Endothelial cell of umbilical vein (primary cell): ENCODE measurements around the gene ZNF831. TPM values are rescaled to one million over a fixed set of nuclear protein-coding genes. Genes with fewer than 3 reads are reported as not detected.

Source experiments
- BruUV-seq: library from RNA; stranded (reverse); fragments of 400-500 nt; replicated peaks from 2 replicates; lab custom pipeline; 2021; lab: Mats Ljungman, UMichigan
- CTCF ChIA-PET: fragments of 300-600, 350-600 bp; sonication (Branson Sonifier 250); formaldehyde crosslinking; loops from one replicate; lab custom pipeline; 2021; ENCODE audit warnings: antibody characterized with exemption, inconsistent platforms; lab: Charles Lee
- POLR2A ChIA-PET: fragments of 300-600, 350-600 bp; sonication (Branson Sonifier 250); formaldehyde crosslinking; loops from one replicate; lab custom pipeline; 2021; ENCODE audit warnings: antibody characterized with exemption, inconsistent platforms; lab: Charles Lee
- DNase-seq: peaks from one replicate; pipeline ENCODE4 v3.0.0-alpha.2; 2011; ENCODE audit warnings: low read depth, low spot score
- FAIRE-seq: peaks from 2 replicates; lab custom pipeline; 2011; peaks lifted over from hg19 to GRCh38; lab: Jason Lieb, UNC
- H2AFZ ChIP-seq: 2 replicates; pipeline ENCODE4 v1.6.0; 2012; ENCODE audit warnings: low read depth, low read length, control low read depth, inconsistent platforms
- H3K27ac ChIP-seq: 2 replicates; pipeline ENCODE4 v1.5.1; 2011; ENCODE audit warnings: low read depth, mild to moderate bottlenecking, control low read depth, low read length, moderate library complexity; ENCODE audit not compliant: insufficient read depth
- H3K27me3 ChIP-seq, 2 experiments: 2 replicates each; pipeline versions ENCODE4 v1.6.0 to v1.6.1; 2011; ENCODE audit warnings: low read length in 2 of 2, mixed read lengths in 1 of 2; ENCODE audit not compliant: control insufficient read depth in 2 of 2, insufficient read depth in 2 of 2
- H3K36me3 ChIP-seq, 2 experiments: 2 replicates in 1 of 2; 3 replicates in 1 of 2; pipeline ENCODE4 v1.5.1; 2011; ENCODE audit warnings: low read length in 2 of 2, mild to moderate bottlenecking in 1 of 2, moderate library complexity in 1 of 2; ENCODE audit not compliant: control insufficient read depth in 2 of 2, insufficient read depth in 2 of 2; ENCODE audit errors: extremely low read depth in 1 of 2
- H3K4me1 ChIP-seq: 3 replicates; pipeline ENCODE4 v1.5.1; 2011; ENCODE audit warnings: mild to moderate bottlenecking, low read length; ENCODE audit not compliant: control insufficient read depth, insufficient read depth; ENCODE audit errors: extremely low read depth
- H3K4me2 ChIP-seq: 2 replicates; pipeline ENCODE4 v1.6.1; 2011; ENCODE audit warnings: low read length, control low read depth, mixed read lengths; ENCODE audit not compliant: insufficient read depth
- H3K4me3 ChIP-seq, 3 experiments: fragments of 200-600 bp in 1 of 3; sonication (generic), shearing (Covaris generic) in 1 of 3; replicated peaks in 1 of 3; 2 replicates each; pipeline ENCODE4 v1.5.1; 2011 to 2016; ENCODE audit warnings: control low read depth in 3 of 3, low read length in 3 of 3, mild to moderate bottlenecking in 2 of 3, inconsistent platforms in 1 of 3, low read depth in 1 of 3, moderate library complexity in 1 of 3; ENCODE audit not compliant: insufficient read depth in 1 of 3
- H3K79me2 ChIP-seq: 2 replicates; pipeline ENCODE4 v1.6.0; 2012; ENCODE audit warnings: low read length, inconsistent platforms; ENCODE audit not compliant: control insufficient read depth, insufficient read depth
- H3K9ac ChIP-seq: replicated peaks from 2 replicates; pipeline ENCODE3; 2011; ENCODE audit warnings: low read length, control low read depth; ENCODE audit not compliant: insufficient read depth; ENCODE audit errors: extremely low read depth
- H3K9me1 ChIP-seq: replicated peaks from 3 replicates; pipeline ENCODE4 v1.6.0; 2011; ENCODE audit warnings: mild to moderate bottlenecking, low read length; ENCODE audit not compliant: control insufficient read depth, insufficient read depth; ENCODE audit errors: extremely low read depth
- H3K9me3 ChIP-seq: replicated peaks from 2 replicates; pipeline ENCODE4 v1.5.1; 2012; ENCODE audit warnings: low read length, inconsistent platforms; ENCODE audit not compliant: control insufficient read depth, insufficient read depth
- H4K20me1 ChIP-seq: replicated peaks from 2 replicates; pipeline ENCODE3; 2011; ENCODE audit warnings: mild to moderate bottlenecking, low read length; ENCODE audit not compliant: control insufficient read depth, insufficient read depth; ENCODE audit errors: extremely low read depth
- EZH2 ChIP-seq: IDR thresholded peaks from 2 replicates; pipeline ENCODE4 v1.6.1; 2012; ENCODE audit warnings: borderline replicate concordance, low read depth, mild to moderate bottlenecking, moderate library complexity, low read length, inconsistent platforms; ENCODE audit not compliant: severe bottlenecking
- FOS ChIP-seq: IDR thresholded peaks from 2 replicates; pipeline ENCODE4 v1.6.1; 2011; ENCODE audit warnings: mild to moderate bottlenecking, low read length, moderate library complexity, borderline replicate concordance; ENCODE audit not compliant: insufficient read depth
- GATA2 ChIP-seq: IDR thresholded peaks from 2 replicates; pipeline ENCODE4 v1.7.0; 2011; ENCODE audit warnings: low read depth, mild to moderate bottlenecking, moderate library complexity, mixed read lengths, low read length; ENCODE audit not compliant: insufficient read length, insufficient read depth
- JUN ChIP-seq: IDR thresholded peaks from 2 replicates; pipeline ENCODE4 v1.6.1; 2011; ENCODE audit warnings: borderline replicate concordance, low read depth; ENCODE audit not compliant: insufficient read length, insufficient read depth
- MYC ChIP-seq: IDR thresholded peaks from one replicate; pipeline ENCODE4 v1.6.1; 2011; ENCODE audit warnings: mild to moderate bottlenecking, low read depth, low read length
- POLR2A ChIP-seq: IDR thresholded peaks from 2 replicates; pipeline ENCODE4 v1.6.1; 2012; ENCODE audit warnings: low read depth, mild to moderate bottlenecking, control low read depth, low read length
- POLR2AphosphoS5 ChIP-seq: IDR thresholded peaks from 2 replicates; pipeline ENCODE4 v1.6.1; 2012; ENCODE audit warnings: low read depth, mild to moderate bottlenecking, control low read depth, low read length, moderate library complexity; ENCODE audit not compliant: insufficient read depth
- dilution Hi-C: fragments of 300-500 bp; cut with MboI; formaldehyde crosslinking; loops from one replicate; pipeline ENCODE4 v1.15.0; 2019; ENCODE audit warnings: low sequenced_read_pairs; ENCODE audit not compliant: extremely low pct_ligation_motif_present
- intact Hi-C: fragments of 100-400 bp; cut with micrococcal nuclease; formaldehyde crosslinking; loops from one replicate; pipeline ENCODE4 v1.10.0; 2022
- polyA plus RNA-seq, 4 experiments: library from polyadenylated mRNA; depleted of rRNA in 3 of 4; stranded (reverse) in 3 of 4; unstranded in 1 of 4; fragments of >200 nt; gene quantifications; 2 replicates each; pipeline versions ENCODE4 v1.2.1 to v1.2.3, GENCODE V29; 2011 to 2012; ENCODE audit warnings: missing spikeins in 1 of 4
- total RNA-seq: library from RNA; stranded (reverse); gene quantifications from 2 replicates; pipeline ENCODE4 v1.2.3, GENCODE V29; 2021
- TF ChIP-seq, protein P1 (sequence below), 2 donors: IDR thresholded peaks; 1 replicate in 1 of 2; 2 replicates in 1 of 2; pipeline ENCODE4 v1.5.1; 2011; ENCODE audit warnings: low read length in 2 of 2, mild to moderate bottlenecking in 2 of 2, moderate library complexity in 2 of 2, control low read depth in 1 of 2, inconsistent platforms in 1 of 2, low read depth in 1 of 2; ENCODE audit not compliant: insufficient read depth in 1 of 2; ENCODE audit errors: extremely low read depth in 1 of 2
- TF ChIP-seq, protein P2 (sequence below): IDR thresholded peaks from 2 replicates; pipeline ENCODE4 v1.6.1; 2011; ENCODE audit not compliant: insufficient read depth, insufficient read length

Gene ZNF831
- total and polyA plus RNA-seq, 2 donors (not counting 3 experiments of a cell fraction or from before 2014, with no cell fraction given), result not detected

GRCh38 chr20:59217794-59218280 lies 54.2 kb downstream of the ZNF831 start:
- dilution Hi-C loops, result no loop called here
- FAIRE-seq (no peak), DNase-seq (no peak)
- intact Hi-C loops, result no loop called here
- H3K9ac ChIP-seq, result no peak overlapping the region
- peaks cover 3 to 6% of the 10 kb centered on the region in 2 experiments for H3K27me3 ChIP-seq
- TF ChIP-seq EZH2, result no peak
- no peak for TF ChIP-seq POLR2AphosphoS5
- TF ChIP-seq GATA2, result no peak
- no peak for TF ChIP-seq POLR2A
- TF ChIP-seq, protein P1, sequence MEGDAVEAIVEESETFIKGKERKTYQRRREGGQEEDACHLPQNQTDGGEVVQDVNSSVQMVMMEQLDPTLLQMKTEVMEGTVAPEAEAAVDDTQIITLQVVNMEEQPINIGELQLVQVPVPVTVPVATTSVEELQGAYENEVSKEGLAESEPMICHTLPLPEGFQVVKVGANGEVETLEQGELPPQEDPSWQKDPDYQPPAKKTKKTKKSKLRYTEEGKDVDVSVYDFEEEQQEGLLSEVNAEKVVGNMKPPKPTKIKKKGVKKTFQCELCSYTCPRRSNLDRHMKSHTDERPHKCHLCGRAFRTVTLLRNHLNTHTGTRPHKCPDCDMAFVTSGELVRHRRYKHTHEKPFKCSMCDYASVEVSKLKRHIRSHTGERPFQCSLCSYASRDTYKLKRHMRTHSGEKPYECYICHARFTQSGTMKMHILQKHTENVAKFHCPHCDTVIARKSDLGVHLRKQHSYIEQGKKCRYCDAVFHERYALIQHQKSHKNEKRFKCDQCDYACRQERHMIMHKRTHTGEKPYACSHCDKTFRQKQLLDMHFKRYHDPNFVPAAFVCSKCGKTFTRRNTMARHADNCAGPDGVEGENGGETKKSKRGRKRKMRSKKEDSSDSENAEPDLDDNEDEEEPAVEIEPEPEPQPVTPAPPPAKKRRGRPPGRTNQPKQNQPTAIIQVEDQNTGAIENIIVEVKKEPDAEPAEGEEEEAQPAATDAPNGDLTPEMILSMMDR (IDR thresholded peaks at IDR 0.05; ENCODE audit: extremely low read depth in 1 of 2, insufficient read depth in 1 of 2, low read depth in 1 of 2, low read length in 2 of 2), result no peak
- no peak for TF ChIP-seq MYC
- no peak for TF ChIP-seq JUN
- TF ChIP-seq, protein P2, sequence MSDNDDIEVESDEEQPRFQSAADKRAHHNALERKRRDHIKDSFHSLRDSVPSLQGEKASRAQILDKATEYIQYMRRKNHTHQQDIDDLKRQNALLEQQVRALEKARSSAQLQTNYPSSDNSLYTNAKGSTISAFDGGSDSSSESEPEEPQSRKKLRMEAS, result no peak
- no peak for TF ChIP-seq FOS
- CTCF ChIA-PET, result interaction anchor here (0.8 to 1.2 kb wide), 3 partner anchors 10 to 348 kb away, joined by 3 to 4 read pairs (median 4); no protein-coding TSS in a partner anchor
- no peaks in the 10 kb centered on the region for H3K36me3 ChIP-seq
- H3K4me2 ChIP-seq, result no peak overlapping the region
- POLR2A ChIA-PET, result no interaction called here
- no peaks in the 10 kb centered on the region for H3K9me1 ChIP-seq
- no peak overlapping the region for H3K27ac ChIP-seq
- H3K9me3 ChIP-seq, result no peaks in the 10 kb centered on the region
- H3K79me2 ChIP-seq, result no peaks in the 10 kb centered on the region
- H3K4me3 ChIP-seq, result no peak overlapping the region
- H4K20me1 ChIP-seq, result no peaks in the 10 kb centered on the region
- BruUV-seq, result no TSS peak
- H3K4me1 ChIP-seq, result peaks cover 7% of the 10 kb centered on the region
- no peak overlapping the region for H2AFZ ChIP-seq
